Activated CD4-positive, alpha-beta T cell treated with anti-CD3 and anti-CD28 coated beads, Interleukin-2, amount 50 U/mL, for 24 hours (primary cell): Measurements from ENCODE around the gene SLC6A13.

Experiments used
- DNase-seq, 2 donors: peaks; one replicate each; pipeline ENCODE4 v3.0.0-alpha.2; 2020; ENCODE audit warnings: low read depth in 1 of 2, low spot score in 1 of 2

Gene SLC6A13

DNA sequence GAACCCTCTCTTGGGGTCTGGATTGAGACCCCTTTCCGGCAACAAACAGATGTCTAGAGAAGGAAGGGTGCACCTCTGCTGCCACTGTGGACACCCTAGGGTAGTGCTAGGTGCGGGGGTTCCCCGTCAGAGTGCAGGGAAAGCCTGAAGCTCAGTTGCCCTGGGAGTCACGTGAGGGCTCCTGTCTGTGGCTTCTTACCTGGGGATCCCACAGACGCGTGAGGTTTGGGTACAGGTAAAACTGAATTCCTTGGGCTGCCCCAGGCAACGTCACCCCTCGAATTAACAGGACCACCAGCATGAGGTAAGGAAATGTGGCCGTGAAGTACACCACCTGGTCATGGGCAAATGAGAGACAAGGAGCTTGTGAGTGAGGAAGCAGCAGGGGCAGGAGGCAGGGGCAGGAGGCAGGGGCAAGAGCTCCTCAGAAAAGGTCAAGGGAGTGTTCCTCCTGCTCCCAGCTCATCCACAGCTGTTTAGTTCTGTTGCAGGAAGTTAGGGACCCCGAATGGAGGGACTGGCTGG is 27.7 kb downstream of the SLC6A13 start:
- no peak for DNase-seq

DNA sequence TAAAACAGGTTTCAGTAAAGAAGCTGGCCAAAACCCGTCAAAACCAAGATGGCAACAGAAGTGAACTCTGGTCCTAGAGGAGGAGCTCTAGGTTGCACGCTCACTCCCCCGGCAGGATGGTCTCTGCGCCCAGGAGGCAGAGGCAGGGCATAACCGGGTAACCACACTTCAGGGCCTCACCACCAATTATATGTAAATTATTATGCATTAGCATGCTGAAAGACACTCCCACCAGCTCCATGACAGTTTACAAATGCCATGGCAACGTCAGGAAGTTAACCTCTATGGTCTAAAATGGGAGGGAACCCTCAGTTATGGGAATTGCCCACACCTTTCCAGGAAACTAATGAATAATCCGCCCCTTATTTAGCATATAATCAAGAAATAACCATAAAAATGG is 28.6 kb downstream of the SLC6A13 start:
- DNase-seq, result no peak

- no peak for DNase-seq
Observed at GRCh38 chr12:233615-233968, 29.0 kb downstream of the SLC6A13 start.

DNA sequence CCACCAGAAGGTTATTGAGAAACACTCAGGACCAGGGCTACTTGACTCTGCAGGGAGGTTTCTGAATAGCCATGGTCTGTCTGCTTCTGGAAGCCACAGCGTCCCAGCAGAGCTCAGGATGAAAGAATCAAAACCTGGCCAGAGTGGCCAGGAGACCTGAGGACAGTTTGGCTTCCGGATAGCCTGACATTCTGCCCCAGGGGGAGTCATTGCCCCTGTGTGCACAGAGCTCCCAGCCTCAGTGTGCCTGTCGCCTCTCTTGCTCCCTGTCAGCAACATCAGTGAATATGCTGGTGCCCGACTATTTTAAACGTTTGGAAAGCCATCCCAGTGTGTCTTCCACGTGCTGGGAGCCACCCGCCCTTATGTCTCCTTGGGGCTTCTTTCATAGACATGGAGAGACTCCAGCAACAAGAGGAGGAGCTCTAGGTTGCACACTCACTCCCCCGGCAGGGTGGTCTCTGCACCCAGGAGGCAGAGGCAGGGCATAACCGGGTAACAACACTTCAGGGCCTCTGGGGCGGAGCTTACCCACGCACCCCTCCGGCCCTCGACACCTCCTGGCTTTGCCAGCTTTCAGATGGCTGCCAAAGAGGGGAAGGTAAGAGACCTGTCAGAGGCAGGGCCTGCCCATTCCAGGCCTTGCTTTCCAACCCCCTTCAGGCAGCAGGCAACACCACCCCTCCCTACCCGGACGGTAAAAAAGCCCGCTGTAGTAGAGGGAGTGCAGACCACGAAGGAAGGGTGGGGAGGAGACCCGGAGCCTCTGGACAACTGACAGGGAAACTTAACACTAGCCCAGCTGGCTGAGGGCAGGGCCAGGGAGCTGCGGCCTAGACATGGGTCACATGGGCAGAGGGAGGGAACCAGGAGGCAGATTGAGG is 29.7 kb downstream of the SLC6A13 start:
- DNase-seq, result no peak

DNA sequence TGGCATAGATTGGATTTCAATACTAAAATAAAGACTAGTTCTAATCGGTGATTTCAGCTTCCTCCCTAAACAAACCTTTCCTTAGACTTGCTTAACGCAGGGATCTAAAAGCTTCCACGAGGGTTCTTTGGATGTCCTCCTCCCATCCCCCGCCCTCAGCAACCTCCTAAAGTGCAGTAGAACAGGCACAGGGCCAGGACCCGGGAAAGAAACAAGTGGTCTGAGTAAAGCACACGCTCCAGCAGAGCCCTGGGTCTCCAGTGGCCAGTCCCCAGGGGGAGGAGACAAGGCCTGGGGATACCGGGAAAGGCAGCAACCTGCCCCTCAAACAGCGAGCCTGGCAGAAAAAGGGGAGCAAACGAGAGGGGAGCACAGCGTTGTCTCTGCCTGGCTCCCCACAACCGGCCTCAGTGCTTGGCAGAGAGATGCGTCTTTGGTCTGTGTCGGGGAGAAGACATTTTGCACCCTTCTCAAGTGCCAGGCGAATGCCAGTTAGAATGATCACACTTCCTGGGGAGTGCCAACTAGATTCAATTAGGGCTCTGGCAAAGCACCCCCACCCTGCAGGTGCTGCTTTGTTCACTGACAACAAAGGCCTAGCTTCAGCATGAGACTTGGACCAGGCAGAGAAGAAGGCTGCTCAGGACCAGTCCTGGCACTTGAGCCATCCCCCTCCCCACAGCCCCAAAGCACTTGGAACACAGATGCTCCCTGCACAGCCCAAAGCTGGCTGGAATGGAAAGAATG is 31.5 kb downstream of the SLC6A13 start:
- DNase-seq, result no peak

DNA sequence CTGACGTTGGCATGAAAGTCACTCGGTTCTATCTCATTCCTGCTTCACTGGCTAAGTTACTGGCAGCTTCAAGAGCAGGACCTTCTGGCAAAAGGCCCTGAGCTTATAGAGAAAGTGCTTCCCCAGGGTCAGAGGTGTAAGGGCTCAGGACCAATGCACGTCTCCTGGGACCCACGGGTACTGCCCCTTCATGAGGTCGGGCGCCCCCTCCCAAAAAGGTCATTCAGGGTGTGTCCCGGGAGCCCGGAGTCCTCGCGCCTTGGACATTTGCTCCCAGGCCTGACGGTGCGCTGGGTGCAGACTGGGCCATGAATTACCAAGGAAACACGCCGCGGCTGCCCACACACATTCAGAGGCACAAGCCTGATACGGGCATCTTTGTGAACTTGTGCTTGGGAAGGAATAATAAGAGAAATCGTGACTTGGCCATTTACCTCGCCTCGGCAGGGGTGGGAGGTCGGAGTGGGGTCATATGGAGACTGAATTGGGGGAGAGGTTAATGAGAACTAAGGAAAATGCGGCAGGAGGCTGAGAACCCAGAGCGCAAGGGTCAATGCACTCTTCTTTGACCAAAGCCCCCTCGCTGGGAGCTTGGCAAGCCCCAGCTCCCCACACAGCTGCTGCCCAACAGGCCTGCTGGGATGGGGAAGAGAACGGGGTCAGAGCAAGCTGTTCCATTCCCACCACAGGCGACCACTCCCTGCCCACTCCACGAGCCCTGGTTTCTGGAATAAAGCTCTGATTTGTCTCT is 33.0 kb downstream of the SLC6A13 start:
- DNase-seq, result no peak

DNA sequence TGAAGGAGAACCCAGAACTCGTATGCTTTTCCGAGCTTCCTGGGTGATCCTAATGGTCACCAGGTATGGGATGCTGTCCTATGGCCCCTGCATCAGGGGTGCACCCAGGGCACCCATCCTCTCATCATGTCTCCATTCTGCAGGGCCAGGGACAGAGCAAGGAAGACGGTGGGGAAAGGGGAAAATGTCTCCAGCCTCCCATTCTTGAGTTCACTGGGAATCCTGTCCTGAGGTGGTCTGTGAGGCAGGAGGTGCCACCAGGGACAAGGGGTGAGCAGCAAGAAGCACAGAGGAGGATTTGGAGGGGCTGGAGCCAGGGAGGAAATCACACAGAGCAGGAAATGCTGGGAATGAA is 33.8 kb downstream of the SLC6A13 start:
- no peak for DNase-seq

GRCh38 chr12:227923-228845 is 34.5 kb downstream of the SLC6A13 start:
- no peak for DNase-seq

- no peak for DNase-seq
Observed at GRCh38 chr12:227286-227915, 35.2 kb downstream of the SLC6A13 start.

DNA sequence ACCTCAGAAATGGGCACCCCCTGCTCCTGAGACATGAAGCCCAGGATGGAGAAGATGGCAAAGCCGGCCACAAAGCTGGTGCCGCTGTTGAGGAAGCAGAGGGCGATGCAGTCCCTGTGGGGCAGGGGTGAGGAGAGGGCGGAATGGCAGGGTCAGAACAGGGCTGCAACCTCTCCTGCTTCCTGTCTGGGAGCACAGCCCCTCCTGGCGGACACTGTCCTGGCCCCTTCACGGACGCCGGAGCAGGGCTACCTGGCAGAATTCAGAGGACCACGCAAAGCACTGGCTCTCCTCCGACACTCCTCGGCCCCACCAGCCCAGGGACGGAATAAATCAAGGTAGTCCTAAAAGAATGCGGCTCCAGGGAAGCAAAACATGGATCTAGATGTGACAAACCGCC is 36.2 kb downstream of the SLC6A13 start:
- DNase-seq, result no peak

GRCh38 chr12:225012-225411 is 37.6 kb downstream of the SLC6A13 start:
- DNase-seq, result no peak

- no peak for DNase-seq
Observed at GRCh38 chr12:224330-224729, 38.3 kb downstream of the SLC6A13 start.

DNA sequence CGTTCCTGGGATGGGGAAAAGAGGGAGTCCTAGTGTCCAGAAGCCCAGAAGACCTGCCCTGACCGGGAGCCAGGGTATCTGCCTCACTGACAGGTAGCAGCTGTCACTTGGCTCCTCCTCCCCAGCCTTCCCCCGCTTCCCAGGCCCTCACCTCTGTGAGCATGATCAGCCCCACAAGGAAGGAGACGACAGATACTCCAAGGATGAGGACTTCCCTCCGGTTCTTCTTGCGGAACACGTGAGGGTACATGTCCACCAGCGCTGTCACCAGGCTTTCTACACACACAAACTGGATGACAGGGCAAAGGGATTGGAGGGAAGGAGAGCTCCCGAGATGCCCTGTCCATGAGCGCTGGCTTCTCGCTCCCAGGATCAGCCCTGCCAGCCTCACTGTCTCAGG is 38.8 kb downstream of the SLC6A13 start:
- no peak for DNase-seq

- no peak for DNase-seq
Observed at GRCh38 chr12:221736-222135, 40.9 kb downstream of the SLC6A13 start.

DNA sequence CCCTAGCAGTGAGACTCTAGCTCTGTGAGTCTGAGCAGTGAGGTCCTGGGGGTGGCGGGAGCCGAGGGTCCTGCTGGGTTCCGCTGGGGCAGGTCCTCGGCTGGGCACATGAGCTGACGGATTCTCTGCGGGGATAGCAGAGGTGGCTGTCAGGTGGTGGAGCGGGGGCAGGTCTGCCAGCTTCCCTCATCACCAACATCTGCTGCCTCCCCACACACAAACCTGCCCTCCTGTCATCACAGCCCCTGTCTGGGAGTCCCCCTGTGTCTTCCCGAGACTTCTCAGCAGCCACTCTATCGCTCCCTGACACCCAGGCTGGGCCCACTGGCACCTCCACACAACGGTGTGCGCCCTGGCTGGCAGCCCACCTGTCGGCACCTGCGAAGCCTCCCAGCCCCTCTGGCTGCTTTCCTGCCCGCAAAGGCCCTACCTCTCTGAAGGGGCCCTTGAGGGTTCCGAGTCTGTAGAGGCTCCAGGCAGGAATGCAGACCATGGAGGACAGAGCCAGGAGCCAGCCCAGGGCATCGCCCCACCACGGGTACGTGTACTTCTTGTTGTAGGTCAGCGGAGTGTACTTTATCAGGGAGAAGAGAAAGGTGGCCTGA is 41.6 kb downstream of the SLC6A13 start:
- DNase-seq, result no peak

GRCh38 chr12:220491-220890 is 42.1 kb downstream of the SLC6A13 start:
- DNase-seq, result no peak

DNA sequence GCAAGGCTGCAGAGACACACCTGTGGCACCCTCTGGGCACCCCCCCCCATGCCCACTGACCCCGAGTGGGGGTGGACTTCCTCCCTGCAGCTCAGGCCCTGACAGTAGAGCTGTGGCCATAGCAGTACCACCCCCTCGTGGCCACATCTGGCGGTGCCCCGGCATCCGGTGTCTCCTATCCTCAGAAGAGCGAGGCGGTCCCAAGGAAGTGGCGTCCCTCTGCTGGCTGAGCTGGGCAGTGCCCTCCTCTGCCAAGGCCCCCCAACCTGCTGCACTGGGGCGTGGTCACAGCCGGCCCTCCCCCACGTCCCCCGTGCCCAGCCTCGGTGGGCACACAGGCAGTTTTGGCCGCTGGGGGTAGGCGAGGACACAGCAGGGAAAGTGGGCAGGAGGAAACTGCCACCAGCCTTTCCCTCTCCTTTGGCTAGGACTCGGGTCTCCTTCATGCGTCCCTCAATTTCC is 42.7 kb downstream of the SLC6A13 start:
- peak in 1 of 2 donors; percentile 21 for DNase-seq

GRCh38 chr12:218728-219590 is 43.7 kb downstream of the SLC6A13 start:
- no peak for DNase-seq

GRCh38 chr12:218221-218620 is 44.4 kb downstream of the SLC6A13 start:
- DNase-seq, result no peak
